GM18517 (cell line): ENCODE results near the gene CLEC4E.
"Not testable (repeated sequence)": the region's sequence is repeated elsewhere in the genome, so short reads cannot be mapped to it uniquely, and the experiment has no call there.

Source experiments
- ATAC-seq: cut with Tn5 transposase; IDR thresholded peaks from one replicate; pipeline ENCODE4 v1.9.1; 2021; ENCODE audit warnings: mild to moderate bottlenecking, moderate library complexity; ENCODE audit not compliant: unreplicated experiment

The CLEC4E gene

GRCh38 chr12:8540831-8541230 lies at the start of gene CLEC4E:
Gene CLEC4E, minus strand, starts transcription at chr12:8540905. Its CDS starts 108 bp downstream, at chr12:8540797.
- not testable (repeated sequence) for ATAC-seq

- ATAC-seq = no peak
Observed at GRCh38 chr12:8589679-8590078, 49.0 kb upstream of the CLEC4E start.

- ATAC-seq = not testable (repeated sequence)
Observed at GRCh38 chr12:8584478-8584877, 43.8 kb upstream of the CLEC4E start.

GRCh38 chr12:8584004-8584403 lies 43.3 kb upstream of the CLEC4E start:
- no peak for ATAC-seq

- ATAC-seq = no peak
Observed at GRCh38 chr12:8581098-8581784, 40.5 kb upstream of the CLEC4E start.

GRCh38 chr12:8577879-8578278 lies 37.2 kb upstream of the CLEC4E start:
- ATAC-seq = no peak

- ATAC-seq = no peak
Observed at GRCh38 chr12:8572507-8572906, 31.8 kb upstream of the CLEC4E start.

GRCh38 chr12:8566525-8566924 lies 25.8 kb upstream of the CLEC4E start:
- ATAC-seq = no peak

GRCh38 chr12:8566052-8566451 lies 25.3 kb upstream of the CLEC4E start:
- not testable (repeated sequence) for ATAC-seq

- no peak for ATAC-seq
Observed at GRCh38 chr12:8564656-8565055, 24.0 kb upstream of the CLEC4E start.

GRCh38 chr12:8563356-8563755 lies 22.7 kb upstream of the CLEC4E start:
- no peak for ATAC-seq

GRCh38 chr12:8562310-8562709 lies 21.6 kb upstream of the CLEC4E start:
- ATAC-seq = no peak

GRCh38 chr12:8561011-8561410 lies 20.3 kb upstream of the CLEC4E start:
- no peak for ATAC-seq

- no peak for ATAC-seq
Observed at GRCh38 chr12:8559676-8560075, 19.0 kb upstream of the CLEC4E start.

GRCh38 chr12:8556531-8557097 lies 15.9 kb upstream of the CLEC4E start:
- no peak for ATAC-seq

GRCh38 chr12:8554451-8555195 lies 13.9 kb upstream of the CLEC4E start:
- no peak for ATAC-seq

GRCh38 chr12:8553088-8553627 lies 12.5 kb upstream of the CLEC4E start:
- no peak for ATAC-seq

- ATAC-seq = no peak
Observed at GRCh38 chr12:8549381-8549780, 8.7 kb upstream of the CLEC4E start.

- no peak for ATAC-seq
Observed at GRCh38 chr12:8548192-8548591, 7.5 kb upstream of the CLEC4E start.

GRCh38 chr12:8547645-8548044 lies 6.9 kb upstream of the CLEC4E start:
- ATAC-seq = no peak

GRCh38 chr12:8546591-8546990 lies 5.9 kb upstream of the CLEC4E start:
- no peak for ATAC-seq

- peak; percentile 76 for ATAC-seq
Observed at GRCh38 chr12:8544295-8544694, 3.6 kb upstream of the CLEC4E start.
